Panc1 (cell line): ENCODE measurements around the gene CLC.
"Not testable (repeated sequence)": the region's sequence is repeated elsewhere in the genome, so short reads cannot be mapped to it uniquely, and the experiment has no call there.

Source experiments
- CTCF ChIP-seq: fragments of 450-650 bp; IDR thresholded peaks from 2 replicates; pipeline ENCODE4 v1.5.1; 2017; ENCODE audit warnings: mild to moderate bottlenecking
- POLR2AphosphoS5 ChIP-seq: IDR thresholded peaks from 2 replicates; pipeline ENCODE4 v1.6.1; 2012; ENCODE audit warnings: mild to moderate bottlenecking, low read depth, low read length, moderate library complexity

- not testable (repeated sequence) for TF ChIP-seq CTCF, POLR2AphosphoS5
Observed at GRCh38 chr19:39761851-39762250, 24.0 kb upstream of the CLC start.
